ENCODE measurements around the gene MCM10.

DNA sequence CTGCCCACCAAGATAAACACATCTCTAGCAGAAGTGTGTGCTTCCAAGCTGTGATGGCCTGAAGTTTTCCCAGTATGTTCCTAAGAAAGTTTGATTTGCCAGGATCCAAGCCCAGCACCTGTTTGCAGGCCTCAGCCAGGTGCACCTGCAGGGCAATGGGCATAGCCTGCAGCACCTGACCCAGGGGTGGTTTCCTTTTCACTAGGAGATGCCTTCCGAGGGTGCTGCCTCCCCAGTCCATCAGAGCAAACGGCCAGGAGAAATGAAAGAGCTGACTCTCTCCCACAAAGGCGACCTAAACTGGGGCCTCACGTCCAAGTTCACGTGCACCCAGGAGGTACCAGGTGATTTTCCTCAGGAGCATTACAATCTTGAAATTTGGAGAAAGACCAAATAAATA lies 65.7 kb downstream of the MCM10 start:
- TF ChIP-seq EZH2phosphoT487 (IDR thresholded peaks at IDR 0.05; ENCODE audit: insufficient read depth, low read depth) (no peak), EZH2 (IDR thresholded peaks at IDR 0.05; ENCODE audit: insufficient read depth, poor library complexity, severe bottlenecking) (no peak)

Measured in GM23248 (cell line).